HEK293 (cell line): ENCODE data around the gene HMGA1.
"Not testable (repeated sequence)": the region's sequence is repeated elsewhere in the genome, so short reads cannot be mapped to it uniquely, and the experiment has no call there.

Source experiments
- CTCF ChIA-PET: fragments of 350-600 bp; formaldehyde crosslinking; extraction: SDS; loops from one replicate; lab custom pipeline; 2021; ENCODE audit warnings: antibody characterized with exemption; lab: Yijun Ruan, JAX
- POLR2A ChIA-PET: fragments of 300-600 bp; formaldehyde crosslinking; extraction: SDS; loops from one replicate; lab custom pipeline; 2020; ENCODE audit warnings: antibody characterized with exemption, inconsistent platforms; lab: Yijun Ruan, JAX
- H3K27ac ChIP-seq: fragments of 200-500 bp; sonication (Bioruptor generic); 2 replicates; pipeline ENCODE4 v1.5.1; 2014; ENCODE audit warnings: low read depth, low read length, control low read depth, inconsistent platforms; ENCODE audit errors: extremely low read depth
- H3K36me3 ChIP-seq, 2 experiments: fragments of 200-500 bp in 1 of 2; sonication (Bioruptor generic) in 1 of 2; 1 replicate in 1 of 2; 2 replicates in 1 of 2; pipeline ENCODE4 v1.5.1; 2014 to 2017; ENCODE audit warnings: inconsistent platforms in 2 of 2, low read length in 2 of 2; ENCODE audit not compliant: control insufficient read depth in 2 of 2, insufficient read depth in 1 of 2
- H3K4me1 ChIP-seq: fragments of 200-500 bp; sonication (Bioruptor generic); 2 replicates; pipeline ENCODE4 v1.5.1; 2014; ENCODE audit warnings: mild to moderate bottlenecking, low read length, inconsistent platforms; ENCODE audit not compliant: control insufficient read depth, insufficient read depth
- H3K4me3 ChIP-seq: 2 replicates; pipeline ENCODE4 v1.5.1; 2011; ENCODE audit warnings: low read depth, mild to moderate bottlenecking, control low read depth, low read length, moderate library complexity
- H3K9me3 ChIP-seq: fragments of 200-500 bp; sonication (Bioruptor generic); 2 replicates; pipeline ENCODE4 v1.5.1; 2014; ENCODE audit warnings: low read depth, low read length, inconsistent platforms; ENCODE audit not compliant: control insufficient read depth, insufficient read depth
- HOXC10 ChIP-seq: sonication (generic); formaldehyde crosslinking; IDR thresholded peaks from 2 replicates; pipeline ENCODE4 v1.8.1; 2023; ENCODE audit warnings: mild to moderate bottlenecking, missing genetic modification reagents
- KLF8 ChIP-seq: fragments of 450-650 bp; formaldehyde crosslinking; IDR thresholded peaks from 2 replicates; pipeline ENCODE4 v1.5.1; 2016; ENCODE audit warnings: missing biosample characterization, missing genetic modification characterization
- SCRT2 ChIP-seq: fragments of 450-650 bp; formaldehyde crosslinking; IDR thresholded peaks from 2 replicates; pipeline ENCODE4 v1.5.1; 2016; ENCODE audit warnings: missing biosample characterization, missing genetic modification characterization
- SETDB1 ChIP-seq: IDR thresholded peaks from one replicate; pipeline ENCODE4 v1.6.1; 2017; ENCODE audit warnings: mild to moderate bottlenecking, low read length, moderate library complexity, mixed read lengths; ENCODE audit not compliant: insufficient read length
- ZBTB8A ChIP-seq: fragments of 450-650 bp; formaldehyde crosslinking; IDR thresholded peaks from 2 replicates; pipeline ENCODE4 v1.5.1; 2016; ENCODE audit warnings: missing biosample characterization, missing genetic modification characterization
- ZNF121 ChIP-seq: fragments of 450-650 bp; formaldehyde crosslinking; IDR thresholded peaks from 2 replicates; pipeline ENCODE4 v1.5.1; 2016; ENCODE audit warnings: missing biosample characterization, missing genetic modification characterization
- ZNF37A ChIP-seq: fragments of 450-650 bp; IDR thresholded peaks from 2 replicates; pipeline ENCODE4 v1.5.1; 2018; ENCODE audit warnings: missing biosample characterization, missing genetic modification characterization
- ZNF548 ChIP-seq: fragments of 450-650 bp; formaldehyde crosslinking; IDR thresholded peaks from 2 replicates; pipeline ENCODE4 v1.5.1; 2016; ENCODE audit warnings: missing biosample characterization, missing genetic modification characterization
- TF ChIP-seq, protein P1 (sequence below): fragments of 450-650 bp; formaldehyde crosslinking; IDR thresholded peaks from 2 replicates; pipeline ENCODE4 v1.5.1; 2016; ENCODE audit warnings: missing biosample characterization, missing genetic modification characterization, borderline replicate concordance
- TF ChIP-seq, protein P2 (sequence below): fragments of 450-650 bp; formaldehyde crosslinking; IDR thresholded peaks from 2 replicates; pipeline ENCODE4 v1.5.1; 2016; ENCODE audit warnings: missing biosample characterization, missing genetic modification characterization

Gene HMGA1

DNA sequence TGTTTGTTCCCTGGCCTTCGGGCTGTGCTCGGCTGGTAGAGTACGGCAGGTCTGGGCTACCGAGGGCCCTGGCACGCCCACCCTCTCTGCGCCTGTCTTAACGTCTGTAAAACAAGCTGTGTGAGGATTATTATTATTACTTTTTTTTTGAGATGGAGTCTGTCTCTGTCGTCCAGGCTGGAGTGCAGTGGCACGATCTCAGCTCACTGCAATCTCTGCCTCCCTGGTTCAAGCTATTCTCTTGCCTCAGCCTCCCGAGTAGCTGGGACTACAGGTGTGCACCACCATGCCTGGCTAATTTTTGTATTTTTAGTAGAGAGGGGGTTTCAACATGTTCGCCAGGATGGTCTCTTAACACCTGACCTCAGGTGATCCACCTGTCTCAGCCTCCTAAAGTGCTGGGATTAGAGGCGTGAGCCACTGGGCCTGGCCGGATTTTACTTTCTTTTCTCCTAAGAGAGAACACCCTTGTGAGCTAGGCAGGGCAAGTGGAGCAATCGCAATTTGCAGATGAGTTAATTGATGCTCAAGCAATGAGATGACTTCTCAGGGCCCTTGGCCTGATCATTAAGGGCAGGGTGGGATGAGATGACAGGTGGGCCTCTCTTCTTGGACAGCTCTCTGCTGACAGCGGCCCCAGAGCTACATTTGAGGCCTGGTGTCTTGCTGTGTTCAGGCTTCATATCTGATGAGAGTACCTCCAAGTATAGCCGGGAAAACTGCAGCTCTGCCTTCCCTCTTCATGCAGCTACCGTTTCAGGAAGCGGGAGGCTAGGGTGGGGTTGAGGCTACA, 13.0 kb downstream of the HMGA1 start (continued):
- no peak for TF ChIP-seq HOXC10 (CRISPR knock-in tag)
- TF ChIP-seq ZNF548 (tag by site-specific recombination) = no peak
- TF ChIP-seq ZNF121 (tag by site-specific recombination) = peak; percentile 63; the same call in 1 of the 2 replicates
- TF ChIP-seq, protein P1, sequence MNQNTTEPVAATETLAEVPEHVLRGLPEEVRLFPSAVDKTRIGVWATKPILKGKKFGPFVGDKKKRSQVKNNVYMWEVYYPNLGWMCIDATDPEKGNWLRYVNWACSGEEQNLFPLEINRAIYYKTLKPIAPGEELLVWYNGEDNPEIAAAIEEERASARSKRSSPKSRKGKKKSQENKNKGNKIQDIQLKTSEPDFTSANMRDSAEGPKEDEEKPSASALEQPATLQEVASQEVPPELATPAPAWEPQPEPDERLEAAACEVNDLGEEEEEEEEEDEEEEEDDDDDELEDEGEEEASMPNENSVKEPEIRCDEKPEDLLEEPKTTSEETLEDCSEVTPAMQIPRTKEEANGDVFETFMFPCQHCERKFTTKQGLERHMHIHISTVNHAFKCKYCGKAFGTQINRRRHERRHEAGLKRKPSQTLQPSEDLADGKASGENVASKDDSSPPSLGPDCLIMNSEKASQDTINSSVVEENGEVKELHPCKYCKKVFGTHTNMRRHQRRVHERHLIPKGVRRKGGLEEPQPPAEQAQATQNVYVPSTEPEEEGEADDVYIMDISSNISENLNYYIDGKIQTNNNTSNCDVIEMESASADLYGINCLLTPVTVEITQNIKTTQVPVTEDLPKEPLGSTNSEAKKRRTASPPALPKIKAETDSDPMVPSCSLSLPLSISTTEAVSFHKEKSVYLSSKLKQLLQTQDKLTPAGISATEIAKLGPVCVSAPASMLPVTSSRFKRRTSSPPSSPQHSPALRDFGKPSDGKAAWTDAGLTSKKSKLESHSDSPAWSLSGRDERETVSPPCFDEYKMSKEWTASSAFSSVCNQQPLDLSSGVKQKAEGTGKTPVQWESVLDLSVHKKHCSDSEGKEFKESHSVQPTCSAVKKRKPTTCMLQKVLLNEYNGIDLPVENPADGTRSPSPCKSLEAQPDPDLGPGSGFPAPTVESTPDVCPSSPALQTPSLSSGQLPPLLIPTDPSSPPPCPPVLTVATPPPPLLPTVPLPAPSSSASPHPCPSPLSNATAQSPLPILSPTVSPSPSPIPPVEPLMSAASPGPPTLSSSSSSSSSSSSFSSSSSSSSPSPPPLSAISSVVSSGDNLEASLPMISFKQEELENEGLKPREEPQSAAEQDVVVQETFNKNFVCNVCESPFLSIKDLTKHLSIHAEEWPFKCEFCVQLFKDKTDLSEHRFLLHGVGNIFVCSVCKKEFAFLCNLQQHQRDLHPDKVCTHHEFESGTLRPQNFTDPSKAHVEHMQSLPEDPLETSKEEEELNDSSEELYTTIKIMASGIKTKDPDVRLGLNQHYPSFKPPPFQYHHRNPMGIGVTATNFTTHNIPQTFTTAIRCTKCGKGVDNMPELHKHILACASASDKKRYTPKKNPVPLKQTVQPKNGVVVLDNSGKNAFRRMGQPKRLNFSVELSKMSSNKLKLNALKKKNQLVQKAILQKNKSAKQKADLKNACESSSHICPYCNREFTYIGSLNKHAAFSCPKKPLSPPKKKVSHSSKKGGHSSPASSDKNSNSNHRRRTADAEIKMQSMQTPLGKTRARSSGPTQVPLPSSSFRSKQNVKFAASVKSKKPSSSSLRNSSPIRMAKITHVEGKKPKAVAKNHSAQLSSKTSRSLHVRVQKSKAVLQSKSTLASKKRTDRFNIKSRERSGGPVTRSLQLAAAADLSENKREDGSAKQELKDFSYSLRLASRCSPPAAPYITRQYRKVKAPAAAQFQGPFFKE (tag by site-specific recombination) = 0 out of 2 replicates have a peak, but pooled peaks have one; percentile 67
- TF ChIP-seq ZBTB8A (tag by site-specific recombination) = peak; percentile 1; the same call in 1 of the 2 replicates
- TF ChIP-seq, all 188 proteins: peak for 16

DNA sequence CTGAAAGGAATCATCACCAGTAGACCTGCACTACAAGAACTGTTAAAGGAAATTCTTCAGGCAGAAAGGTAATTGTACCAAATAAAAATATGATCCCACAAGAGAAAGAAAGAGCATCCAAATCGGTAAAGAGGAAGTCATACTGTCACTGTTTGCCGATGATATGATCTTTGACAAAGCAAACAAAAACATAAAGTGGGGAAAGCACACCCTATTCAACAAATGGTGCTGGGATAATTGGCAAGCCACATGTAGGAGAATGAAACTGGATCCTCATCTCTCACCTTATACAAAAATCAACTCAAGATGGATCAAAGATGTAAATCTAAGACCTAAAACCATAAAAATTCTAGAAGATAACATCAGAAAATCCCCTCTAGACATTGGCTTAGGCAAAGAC, 15.7 kb downstream of the HMGA1 start:
- TF ChIP-seq SCRT2 (tag by site-specific recombination) = peak; percentile 55; the same call in 1 of the 2 replicates
- H3K36me3 ChIP-seq, H3K27ac ChIP-seq, H3K4me1 ChIP-seq, H3K9me3 ChIP-seq, H3K4me3 ChIP-seq, POLR2A ChIA-PET, CTCF ChIA-PET: not testable (repeated sequence)

DNA sequence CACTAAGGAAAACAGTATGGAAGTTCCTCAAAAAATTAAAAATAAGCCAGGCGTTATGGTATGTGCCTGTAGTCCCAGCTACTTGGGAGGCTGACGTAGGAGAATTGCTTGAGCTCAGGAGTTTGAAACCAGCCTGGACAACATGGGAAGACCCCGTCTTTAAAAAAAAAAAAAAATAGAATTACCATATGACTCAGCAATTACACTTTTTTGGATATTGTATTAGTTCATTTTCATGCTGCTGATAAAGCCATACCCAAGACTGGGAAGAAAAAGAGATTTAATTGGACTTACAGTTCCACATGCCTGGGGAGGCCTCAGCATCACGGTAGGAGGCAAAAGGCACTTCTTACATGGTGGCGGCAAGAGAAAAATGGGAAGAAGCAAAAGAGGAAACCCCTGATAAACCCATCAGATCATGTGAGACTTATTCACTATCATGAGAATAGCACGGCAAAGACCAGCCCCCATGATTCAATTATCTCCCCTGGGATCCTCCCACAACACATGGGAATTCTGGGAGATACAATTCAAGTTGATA, 22.9 kb downstream of the HMGA1 start:
- TF ChIP-seq SETDB1 (peak; percentile 26), ZNF37A (tag by site-specific recombination) (no peak), KLF8 (tag by site-specific recombination) (no peak)
- TF ChIP-seq, protein P2, sequence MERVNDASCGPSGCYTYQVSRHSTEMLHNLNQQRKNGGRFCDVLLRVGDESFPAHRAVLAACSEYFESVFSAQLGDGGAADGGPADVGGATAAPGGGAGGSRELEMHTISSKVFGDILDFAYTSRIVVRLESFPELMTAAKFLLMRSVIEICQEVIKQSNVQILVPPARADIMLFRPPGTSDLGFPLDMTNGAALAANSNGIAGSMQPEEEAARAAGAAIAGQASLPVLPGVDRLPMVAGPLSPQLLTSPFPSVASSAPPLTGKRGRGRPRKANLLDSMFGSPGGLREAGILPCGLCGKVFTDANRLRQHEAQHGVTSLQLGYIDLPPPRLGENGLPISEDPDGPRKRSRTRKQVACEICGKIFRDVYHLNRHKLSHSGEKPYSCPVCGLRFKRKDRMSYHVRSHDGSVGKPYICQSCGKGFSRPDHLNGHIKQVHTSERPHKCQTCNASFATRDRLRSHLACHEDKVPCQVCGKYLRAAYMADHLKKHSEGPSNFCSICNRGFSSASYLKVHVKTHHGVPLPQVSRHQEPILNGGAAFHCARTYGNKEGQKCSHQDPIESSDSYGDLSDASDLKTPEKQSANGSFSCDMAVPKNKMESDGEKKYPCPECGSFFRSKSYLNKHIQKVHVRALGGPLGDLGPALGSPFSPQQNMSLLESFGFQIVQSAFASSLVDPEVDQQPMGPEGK (tag by site-specific recombination) = no peak
- Histone ChIP-seq H3K36me3 (no peaks in the 10 kb centered on the region), H3K4me1 (no peaks in the 10 kb centered on the region), H3K27ac (no peak overlapping the region), H3K9me3 (no peaks in the 10 kb centered on the region), H3K4me3 (no peak overlapping the region)
- CTCF ChIA-PET = no interaction called here
- POLR2A ChIA-PET = no interaction called here
